Measurements from ENCODE around the gene PCNX2. TPM values are rescaled to one million over a fixed set of nuclear protein-coding genes. Genes with fewer than 3 reads are reported as not detected.

Gene PCNX2
- total and polyA plus RNA-seq, 2 of the 13 experiments (the other 11 are each of a cell fraction or from before 2014, with no cell fraction given): 0.11 to 0.42 TPM

DNA sequence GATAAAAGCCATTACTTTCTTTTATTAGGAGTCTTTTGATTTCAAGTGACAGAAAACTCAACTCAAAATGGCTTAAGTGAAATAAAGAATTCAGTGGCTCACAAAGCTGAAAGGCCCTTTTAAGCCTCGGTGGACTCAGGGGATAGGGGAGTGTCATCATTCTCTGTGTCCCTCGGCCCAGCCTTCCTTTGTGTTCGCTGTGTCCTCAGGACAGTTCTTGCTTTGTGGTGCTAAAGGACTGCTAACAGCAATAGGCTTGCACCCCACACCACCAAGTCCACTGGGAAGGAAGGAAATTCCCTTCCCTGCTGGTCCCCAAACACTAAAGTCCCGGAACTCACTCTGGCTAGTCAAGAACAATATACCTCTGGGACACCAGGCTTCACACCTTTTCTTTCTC is 216.0 kb downstream of the PCNX2 start (continued):
- TF ChIP-seq, protein P1, sequence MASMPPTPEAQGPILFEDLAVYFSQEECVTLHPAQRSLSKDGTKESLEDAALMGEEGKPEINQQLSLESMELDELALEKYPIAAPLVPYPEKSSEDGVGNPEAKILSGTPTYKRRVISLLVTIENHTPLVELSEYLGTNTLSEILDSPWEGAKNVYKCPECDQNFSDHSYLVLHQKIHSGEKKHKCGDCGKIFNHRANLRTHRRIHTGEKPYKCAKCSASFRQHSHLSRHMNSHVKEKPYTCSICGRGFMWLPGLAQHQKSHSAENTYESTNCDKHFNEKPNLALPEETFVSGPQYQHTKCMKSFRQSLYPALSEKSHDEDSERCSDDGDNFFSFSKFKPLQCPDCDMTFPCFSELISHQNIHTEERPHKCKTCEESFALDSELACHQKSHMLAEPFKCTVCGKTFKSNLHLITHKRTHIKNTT (CRISPR knock-in tag; IDR thresholded peaks at IDR 0.05): no peak

DNA sequence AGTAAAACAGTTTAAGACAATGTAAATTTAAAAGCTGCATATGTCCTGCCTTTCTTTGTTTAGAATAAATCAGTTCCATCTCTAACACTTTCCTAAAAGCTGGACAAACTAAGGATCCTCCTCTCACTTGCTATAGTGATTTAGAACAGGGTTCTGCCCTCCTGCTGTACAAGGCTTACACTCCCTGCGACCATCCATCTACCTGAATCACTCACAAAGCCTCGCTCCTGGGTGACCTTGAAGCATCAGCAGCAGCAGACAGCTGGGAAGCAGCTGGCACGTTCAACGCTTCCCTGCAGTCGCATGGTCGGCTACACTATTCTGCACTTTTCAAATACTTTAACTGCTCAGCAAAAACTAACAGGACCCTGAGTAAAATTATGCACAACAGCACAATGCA is 217.1 kb downstream of the PCNX2 start:
- DNase-seq (ENCODE audit: low spot score) (no peak), FAIRE-seq (no peak), ATAC-seq (no peak)
- H3K4me1 ChIP-seq (ENCODE audit: insufficient read depth, low read length): no peaks in the 10 kb centered on the region
- ChIA-PET CTCF (ENCODE audit: low intra/inter-chr PET ratio, low total read pairs) (no interaction called here), POLR2A (no interaction called here)
- no peaks in the 10 kb centered on the region for H3K79me2 ChIP-seq (ENCODE audit: insufficient read depth, low read length)
- H4K20me1 ChIP-seq (ENCODE audit: insufficient read depth, low read length): no peaks in the 10 kb centered on the region
- H3K9ac ChIP-seq (ENCODE audit: insufficient read depth, low read depth, low read length): no peak overlapping the region
- no peaks in the 10 kb centered on the region; a peak in 2 of 5 replicates for H3K27me3 ChIP-seq (ENCODE audit: control insufficient read depth in 1 of 2, insufficient read depth in 2 of 2, low read length in 2 of 2)
- no TSS peak for BruUV-seq (replicated peaks)
- H3K4me3 ChIP-seq (replicated peaks in 1 of 3; ENCODE audit: insufficient read depth in 1 of 3, low read depth in 2 of 3, low read length in 3 of 3): no peak overlapping the region
- TF ChIP-seq, protein P2, sequence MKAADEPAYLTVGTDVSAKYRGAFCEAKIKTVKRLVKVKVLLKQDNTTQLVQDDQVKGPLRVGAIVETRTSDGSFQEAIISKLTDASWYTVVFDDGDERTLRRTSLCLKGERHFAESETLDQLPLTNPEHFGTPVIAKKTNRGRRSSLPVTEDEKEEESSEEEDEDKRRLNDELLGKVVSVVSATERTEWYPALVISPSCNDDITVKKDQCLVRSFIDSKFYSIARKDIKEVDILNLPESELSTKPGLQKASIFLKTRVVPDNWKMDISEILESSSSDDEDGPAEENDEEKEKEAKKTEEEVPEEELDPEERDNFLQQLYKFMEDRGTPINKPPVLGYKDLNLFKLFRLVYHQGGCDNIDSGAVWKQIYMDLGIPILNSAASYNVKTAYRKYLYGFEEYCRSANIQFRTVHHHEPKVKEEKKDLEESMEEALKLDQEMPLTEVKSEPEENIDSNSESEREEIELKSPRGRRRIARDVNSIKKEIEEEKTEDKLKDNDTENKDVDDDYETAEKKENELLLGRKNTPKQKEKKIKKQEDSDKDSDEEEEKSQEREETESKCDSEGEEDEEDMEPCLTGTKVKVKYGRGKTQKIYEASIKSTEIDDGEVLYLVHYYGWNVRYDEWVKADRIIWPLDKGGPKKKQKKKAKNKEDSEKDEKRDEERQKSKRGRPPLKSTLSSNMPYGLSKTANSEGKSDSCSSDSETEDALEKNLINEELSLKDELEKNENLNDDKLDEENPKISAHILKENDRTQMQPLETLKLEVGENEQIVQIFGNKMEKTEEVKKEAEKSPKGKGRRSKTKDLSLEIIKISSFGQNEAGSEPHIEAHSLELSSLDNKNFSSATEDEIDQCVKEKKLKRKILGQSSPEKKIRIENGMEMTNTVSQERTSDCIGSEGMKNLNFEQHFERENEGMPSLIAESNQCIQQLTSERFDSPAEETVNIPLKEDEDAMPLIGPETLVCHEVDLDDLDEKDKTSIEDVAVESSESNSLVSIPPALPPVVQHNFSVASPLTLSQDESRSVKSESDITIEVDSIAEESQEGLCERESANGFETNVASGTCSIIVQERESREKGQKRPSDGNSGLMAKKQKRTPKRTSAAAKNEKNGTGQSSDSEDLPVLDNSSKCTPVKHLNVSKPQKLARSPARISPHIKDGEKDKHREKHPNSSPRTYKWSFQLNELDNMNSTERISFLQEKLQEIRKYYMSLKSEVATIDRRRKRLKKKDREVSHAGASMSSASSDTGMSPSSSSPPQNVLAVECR (CRISPR knock-in tag; IDR thresholded peaks at IDR 0.05; ENCODE audit: borderline replicate concordance): no peak
- TF ChIP-seq ZNF644 (CRISPR knock-in tag; IDR thresholded peaks at IDR 0.05; ENCODE audit: low read depth) (no peak), ZNF780A (CRISPR knock-in tag; IDR thresholded peaks at IDR 0.05) (no peak)
- H3K9me3 ChIP-seq (ENCODE audit: low read length): no peaks in the 10 kb centered on the region
- 4% methylated on average over 6 of the region's 6 CpGs for WGBS (ENCODE audit: low lambda C conversion rate)
- intact Hi-C loops (cut with micrococcal nuclease; ENCODE audit: unreplicated experiment) (no loop called here), in situ Hi-C loops (cut with HindIII; ENCODE audit: extremely low pct_ligation_motif_present, low pct_unique_long_range_greater_than_20kb) (no loop called here)
- H2AFZ ChIP-seq (ENCODE audit: low read length): no peak overlapping the region
- no peak overlapping the region for H3K4me2 ChIP-seq (ENCODE audit: low read depth, low read length)
- no peak overlapping the region for H3K27ac ChIP-seq (ENCODE audit: extremely low read length, insufficient read depth, low read length)
- H3K36me3 ChIP-seq (replicated peaks in 1 of 2; ENCODE audit: control insufficient read depth in 1 of 2, insufficient read depth in 2 of 2, low read length in 2 of 2): no peaks in the 10 kb centered on the region
